ENCODE data around the gene MLPH. TPM values are rescaled to one million over a fixed set of nuclear protein-coding genes. Genes with fewer than 3 reads are reported as not detected.

The MLPH gene
- total and polyA plus RNA-seq, 9 of the 15 experiments (the other 6 are each of a cell fraction or from before 2014, with no cell fraction given), result 0.22 TPM; not detected in 8

GRCh38 chr2:237473878-237474441, 13.1 kb upstream of the MLPH start:
- Histone ChIP-seq H4K20me1 (replicated peaks; ENCODE audit: control insufficient read depth, insufficient read depth, low read length) (no peaks in the 10 kb centered on the region), H3K4me3 (no peak overlapping the region), H3K4me1 (replicated peaks in 1 of 2; ENCODE audit: control insufficient read depth in 2 of 2, insufficient read depth in 2 of 2, low read length in 2 of 2) (peaks cover 0 to 17% of the 10 kb centered on the region in 2 experiments; a peak in 4 of 5 replicates), H3K9me1 (ENCODE audit: control insufficient read depth, insufficient read depth, low read length) (no peaks in the 10 kb centered on the region), H3K27ac (ENCODE audit: extremely low read depth, low read depth, low read length) (no peak overlapping the region), H3K9me3 (replicated peaks; ENCODE audit: control insufficient read depth, insufficient read depth, low read depth, low read length) (no peaks in the 10 kb centered on the region), H3K36me3 (ENCODE audit: control insufficient read depth, insufficient read depth, low read length) (no peaks in the 10 kb centered on the region), H3K9ac (ENCODE audit: insufficient read depth in 1 of 2, low read depth in 2 of 2, low read length in 2 of 2) (peak overlapping the region in 1 of 2 experiments; percentile 91; a peak in 1 of 4 replicates), H2AFZ (ENCODE audit: low read depth, low read length) (no peak overlapping the region), H3K79me2 (ENCODE audit: control insufficient read depth, insufficient read depth, low read length) (no peaks in the 10 kb centered on the region), H3K4me2 (ENCODE audit: insufficient read depth, low read length) (no peak overlapping the region), H3K27me3 (ENCODE audit: control insufficient read depth in 2 of 2, insufficient read depth in 2 of 2, low read length in 2 of 2) (peaks cover 0 to 16% of the 10 kb centered on the region in 2 experiments; a peak in 3 of 5 replicates)
- intact Hi-C loops (cut with micrococcal nuclease), result loop anchor here (2.0 kb wide), 1 partner anchor 319 kb away; no protein-coding TSS in a partner anchor
- BruUV-seq (replicated peaks), result no TSS peak
- no peak for TF ChIP-seq BRF1 (IDR thresholded peaks at IDR 0.05; ENCODE audit: borderline replicate concordance, extremely low read depth, insufficient read length)
- TF ChIP-seq RFX1 (IDR thresholded peaks at IDR 0.05), result peak; percentile 17; the same call in 1 of the 2 replicates
- no peak for TF ChIP-seq SIN3A (IDR thresholded peaks at IDR 0.05; ENCODE audit: borderline replicate concordance in 2 of 2, control insufficient read depth in 1 of 2, low read depth in 2 of 2, low read length in 2 of 2)
- no peak for TF ChIP-seq ZNF324 (CRISPR knock-in tag; IDR thresholded peaks at IDR 0.05)
- ChIA-PET CTCF (ENCODE audit: low intra/inter-chr PET ratio) (interaction anchor here (0.6 kb wide), 1 partner anchor 409 kb away, joined by 4 read pairs; no protein-coding TSS in a partner anchor), POLR2A (interaction anchor here (0.6 kb wide), 2 partner anchors 49 to 68 kb away, joined by 3 read pairs; no protein-coding TSS in a partner anchor)
- FAIRE-seq, result no peak
- DNase-seq (ENCODE audit: extremely low read depth in 1 of 4, low spot score in 3 of 4), result no peak
- WGBS (ENCODE audit: insufficient coverage, low coverage, missing lambda C conversion rate), result 50% methylated on average over 1 of the region's 11 CpGs
- in situ Hi-C loops (cut with MboI), result no loop called here
- ATAC-seq, result no peak

Data from K562 (cell line).